ENCODE data around the gene LARGE1. TPM values are rescaled to one million over a fixed set of nuclear protein-coding genes. Genes with fewer than 3 reads are reported as not detected.

Gene LARGE1
- total RNA-seq, 2 donors from 2014 or later = 12.5 to 21.1 TPM

GRCh38 chr22:33599596-33599995 lies 320.7 kb downstream of the LARGE1 start:
- no peaks in the 10 kb centered on the region for H3K36me3 ChIP-seq (replicated peaks in 1 of 2; ENCODE audit: insufficient read depth in 1 of 2, low read depth in 2 of 2)
- TF ChIP-seq CTCF (IDR thresholded peaks at IDR 0.05) = no peak
- TF ChIP-seq POLR2A (IDR thresholded peaks at IDR 0.05) = no peak
- intact Hi-C loops (cut with DNase I) = no loop called here
- DNase-seq = no peak
- no peaks in the 10 kb centered on the region for H3K9me3 ChIP-seq
- no peak overlapping the region for H3K27ac ChIP-seq
- WGBS, 2 donors = 87 to 88% methylated on average over 7 of the region's 7 CpGs
- H3K27me3 ChIP-seq = no peaks in the 10 kb centered on the region
- H3K4me1 ChIP-seq = no peaks in the 10 kb centered on the region
- no peak for ATAC-seq
- H3K4me3 ChIP-seq = no peak overlapping the region

GRCh38 chr22:33598821-33599220 lies 321.5 kb downstream of the LARGE1 start:
- Histone ChIP-seq H3K4me3 (no peak overlapping the region), H3K27ac (no peak overlapping the region), H3K36me3 (replicated peaks in 1 of 2; ENCODE audit: insufficient read depth in 1 of 2, low read depth in 2 of 2) (no peaks in the 10 kb centered on the region), H3K4me1 (no peaks in the 10 kb centered on the region), H3K27me3 (no peaks in the 10 kb centered on the region), H3K9me3 (no peaks in the 10 kb centered on the region)
- intact Hi-C loops (cut with DNase I) = no loop called here
- 96 to 100% methylated on average over 1 of the region's 1 CpG for WGBS, 2 donors
- TF ChIP-seq POLR2A (IDR thresholded peaks at IDR 0.05) (no peak), CTCF (IDR thresholded peaks at IDR 0.05) (no peak)
- ATAC-seq (no peak), DNase-seq (no peak)

DNA sequence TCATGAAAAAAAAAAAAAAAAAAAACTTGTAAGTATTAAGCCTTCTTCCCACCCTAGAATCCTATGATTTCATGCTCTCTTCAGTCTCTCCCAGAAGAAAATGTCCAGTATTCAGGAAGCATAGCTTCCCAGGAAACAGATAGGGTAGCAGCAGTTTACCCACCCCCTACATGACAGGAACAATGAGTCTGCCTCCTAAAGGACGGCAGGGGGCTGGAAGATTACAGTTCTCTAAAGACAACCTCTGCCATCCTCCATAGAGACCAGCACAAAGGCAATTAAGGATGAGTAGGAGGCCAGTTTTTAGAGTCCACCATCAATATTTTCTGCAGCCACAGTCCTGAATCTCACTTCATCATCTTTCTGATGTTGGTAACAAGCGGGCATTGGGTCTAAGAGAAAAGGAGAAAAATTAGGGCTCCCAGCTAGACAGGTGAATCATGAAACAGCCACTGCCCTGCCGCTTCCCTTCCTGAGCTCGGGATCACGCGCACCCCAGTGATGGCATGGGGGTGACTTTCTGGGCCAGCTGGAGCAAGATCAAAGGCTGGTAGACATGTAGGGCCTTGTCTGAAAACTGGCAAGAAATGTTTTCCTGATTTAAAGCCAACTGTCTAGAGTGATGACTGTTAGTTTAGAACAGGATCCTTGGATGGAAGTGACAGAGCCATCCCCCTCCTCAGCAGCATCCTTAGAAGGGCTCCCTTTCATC lies 322.8 kb downstream of the LARGE1 start:
- H3K27ac ChIP-seq = no peak overlapping the region
- H3K27me3 ChIP-seq = no peaks in the 10 kb centered on the region
- H3K4me3 ChIP-seq = no peak overlapping the region
- ATAC-seq (no peak), DNase-seq (no peak)
- H3K4me1 ChIP-seq = no peaks in the 10 kb centered on the region
- no peaks in the 10 kb centered on the region for H3K36me3 ChIP-seq (replicated peaks in 1 of 2; ENCODE audit: insufficient read depth in 1 of 2, low read depth in 2 of 2)
- TF ChIP-seq POLR2A (IDR thresholded peaks at IDR 0.05) (no peak), CTCF (IDR thresholded peaks at IDR 0.05) (no peak)
- no peaks in the 10 kb centered on the region for H3K9me3 ChIP-seq
- 90 to 100% methylated on average over 6 of the region's 6 CpGs for WGBS, 2 donors
- intact Hi-C loops (cut with DNase I) = no loop called here

DNA sequence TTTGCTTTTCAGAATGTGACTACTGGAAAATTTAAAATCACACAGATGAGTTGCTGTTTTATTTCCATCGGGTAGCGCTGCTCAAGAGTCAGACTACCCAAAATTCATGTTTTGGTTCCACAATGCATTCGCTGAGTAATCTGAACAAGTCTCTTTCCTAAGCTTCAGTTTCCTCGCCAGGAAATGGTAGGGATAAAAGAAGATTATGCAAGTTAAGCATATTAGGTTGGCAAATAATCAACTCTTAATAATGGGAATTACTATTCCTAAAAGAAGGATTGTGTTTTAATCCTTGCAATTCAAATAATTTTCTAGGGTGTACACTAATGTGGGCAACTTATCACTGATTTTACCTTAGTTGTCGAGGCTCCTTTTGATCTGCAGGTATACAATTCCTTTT lies 326.5 kb downstream of the LARGE1 start:
- H3K27ac ChIP-seq = no peak overlapping the region
- WGBS, 2 donors = 94 to 98% methylated on average over 5 of the region's 5 CpGs
- no peaks in the 10 kb centered on the region for H3K36me3 ChIP-seq (replicated peaks in 1 of 2; ENCODE audit: insufficient read depth in 1 of 2, low read depth in 2 of 2)
- ATAC-seq = no peak
- TF ChIP-seq CTCF (IDR thresholded peaks at IDR 0.05) (no peak), POLR2A (IDR thresholded peaks at IDR 0.05) (no peak)
- H3K27me3 ChIP-seq = no peaks in the 10 kb centered on the region
- no peak overlapping the region for H3K4me3 ChIP-seq
- no peaks in the 10 kb centered on the region for H3K9me3 ChIP-seq
- DNase-seq = no peak
- H3K4me1 ChIP-seq = no peaks in the 10 kb centered on the region
- intact Hi-C loops (cut with DNase I) = no loop called here

GRCh38 chr22:33591946-33592345 lies 328.3 kb downstream of the LARGE1 start:
- H3K4me1 ChIP-seq = no peaks in the 10 kb centered on the region
- no peaks in the 10 kb centered on the region for H3K9me3 ChIP-seq
- no peak for ATAC-seq
- TF ChIP-seq CTCF (IDR thresholded peaks at IDR 0.05) (no peak), POLR2A (IDR thresholded peaks at IDR 0.05) (no peak)
- no peaks in the 10 kb centered on the region for H3K36me3 ChIP-seq (replicated peaks in 1 of 2; ENCODE audit: insufficient read depth in 1 of 2, low read depth in 2 of 2)
- DNase-seq = no peak
- no peaks in the 10 kb centered on the region for H3K27me3 ChIP-seq
- intact Hi-C loops (cut with DNase I) = no loop called here
- H3K4me3 ChIP-seq = no peak overlapping the region
- no peak overlapping the region for H3K27ac ChIP-seq

Data from body of pancreas (tissue), 4 donors.